Embryonic facial prominence (tissue), 1 donor: Measurements from ENCODE around the gene KATNAL1.
"Not testable (repeated sequence)": the region's sequence is repeated elsewhere in the genome, so short reads cannot be mapped to it uniquely, and the experiment has no call there.

Experiments
- DNase-seq: peaks from one replicate; pipeline ENCODE4 v3.0.0-alpha.2; 2016; ENCODE audit errors: extremely low spot score

Gene KATNAL1

GRCh38 chr13:30212256-30212655, 95.1 kb downstream of the KATNAL1 start:
- DNase-seq: no peak

- DNase-seq: no peak
These were observed 95.6 kb downstream of the KATNAL1 start for GRCh38 chr13:30211745-30212144.

GRCh38 chr13:30204564-30204963, 102.8 kb downstream of the KATNAL1 start:
- no peak for DNase-seq

DNA sequence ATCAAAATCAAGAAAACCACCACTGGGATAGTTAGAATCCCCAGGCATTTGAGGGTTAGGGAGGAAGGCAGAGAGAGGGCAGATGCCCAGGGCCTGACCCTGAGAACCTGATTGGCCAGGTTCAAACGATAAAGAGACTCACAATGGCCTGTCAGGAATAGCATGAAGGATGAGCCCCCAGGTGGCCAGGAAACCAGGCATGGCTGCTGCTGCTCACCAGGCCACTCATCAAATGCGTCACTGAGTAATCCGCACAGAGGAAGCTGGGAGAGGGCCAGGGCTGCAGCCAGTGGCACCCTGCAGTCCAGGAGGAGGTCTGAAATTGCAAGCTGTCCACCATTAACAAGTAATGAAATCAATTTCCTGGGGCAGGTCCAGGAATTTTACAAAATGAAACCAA, 111.3 kb downstream of the KATNAL1 start:
- DNase-seq: no peak

- DNase-seq: no peak
These were observed 112.4 kb downstream of the KATNAL1 start for GRCh38 chr13:30194906-30195305.

GRCh38 chr13:30193279-30194234, 113.8 kb downstream of the KATNAL1 start:
- DNase-seq: no peak

- no peak for DNase-seq
These were observed 114.8 kb downstream of the KATNAL1 start for GRCh38 chr13:30192320-30193093.

DNA sequence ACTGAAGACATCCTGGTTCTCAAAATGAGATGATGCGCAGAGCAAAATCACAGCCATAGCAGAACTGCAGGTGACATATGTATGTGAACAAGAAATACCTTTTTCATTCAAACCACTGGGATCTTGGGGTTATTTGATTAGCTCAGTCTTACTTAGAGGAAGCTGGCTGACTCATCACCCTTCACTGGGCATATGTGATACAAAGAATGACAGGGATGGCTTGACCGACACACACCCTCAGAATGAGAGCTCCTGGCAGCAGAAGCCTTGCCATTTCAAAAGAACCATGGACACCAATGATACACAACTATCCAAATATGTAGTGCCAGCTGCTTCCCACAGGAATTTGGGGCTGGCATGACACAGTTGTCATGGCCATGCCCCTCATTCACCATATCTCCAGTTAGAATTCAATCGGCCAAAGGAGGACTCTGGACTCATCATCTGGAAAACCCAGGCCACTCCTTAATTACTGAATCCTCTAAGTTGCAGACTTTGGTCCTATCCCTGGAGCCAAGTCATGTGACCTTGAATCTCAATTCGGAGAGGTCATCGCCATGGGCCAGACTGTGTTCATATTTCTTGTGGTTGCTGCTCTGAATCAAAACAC, 115.8 kb downstream of the KATNAL1 start:
- no peak for DNase-seq

DNA sequence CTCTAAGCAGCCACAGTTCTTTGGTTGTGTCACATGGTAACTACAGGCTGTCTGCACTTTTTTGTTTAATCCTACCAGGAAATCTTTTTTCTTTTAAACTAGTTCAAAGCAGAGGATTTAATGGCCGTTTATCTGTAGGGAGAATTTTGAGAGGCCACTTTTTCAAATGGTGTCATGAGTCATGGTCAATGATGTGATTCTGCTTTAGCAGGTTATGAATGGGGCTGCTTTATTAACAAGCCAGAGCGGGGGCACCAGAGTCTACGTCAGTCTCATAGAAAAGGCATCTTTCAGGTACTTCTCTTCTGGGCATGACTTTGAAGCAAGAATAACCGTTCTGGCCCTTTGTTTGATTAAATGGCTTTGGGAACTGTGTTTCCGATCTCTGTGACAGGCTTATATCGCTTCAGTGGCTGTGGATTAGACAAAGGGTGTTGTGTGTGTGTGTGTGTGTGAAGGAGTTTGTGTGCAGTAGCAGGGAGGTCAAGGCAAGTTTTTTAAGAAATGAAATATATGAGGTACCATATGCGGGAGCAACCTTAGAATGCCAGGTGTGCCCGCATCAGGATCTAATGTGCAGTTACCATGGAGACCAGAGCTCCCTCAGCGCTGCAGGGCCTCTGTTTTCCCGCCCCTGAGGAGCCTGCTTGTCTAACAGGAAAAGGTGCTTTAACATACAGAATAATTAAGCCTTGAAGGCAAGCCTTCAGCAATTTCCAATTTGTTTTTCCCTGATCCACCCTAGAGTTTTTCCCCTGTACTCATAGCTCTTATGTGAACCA, 120.5 kb downstream of the KATNAL1 start:
- no peak for DNase-seq

DNA sequence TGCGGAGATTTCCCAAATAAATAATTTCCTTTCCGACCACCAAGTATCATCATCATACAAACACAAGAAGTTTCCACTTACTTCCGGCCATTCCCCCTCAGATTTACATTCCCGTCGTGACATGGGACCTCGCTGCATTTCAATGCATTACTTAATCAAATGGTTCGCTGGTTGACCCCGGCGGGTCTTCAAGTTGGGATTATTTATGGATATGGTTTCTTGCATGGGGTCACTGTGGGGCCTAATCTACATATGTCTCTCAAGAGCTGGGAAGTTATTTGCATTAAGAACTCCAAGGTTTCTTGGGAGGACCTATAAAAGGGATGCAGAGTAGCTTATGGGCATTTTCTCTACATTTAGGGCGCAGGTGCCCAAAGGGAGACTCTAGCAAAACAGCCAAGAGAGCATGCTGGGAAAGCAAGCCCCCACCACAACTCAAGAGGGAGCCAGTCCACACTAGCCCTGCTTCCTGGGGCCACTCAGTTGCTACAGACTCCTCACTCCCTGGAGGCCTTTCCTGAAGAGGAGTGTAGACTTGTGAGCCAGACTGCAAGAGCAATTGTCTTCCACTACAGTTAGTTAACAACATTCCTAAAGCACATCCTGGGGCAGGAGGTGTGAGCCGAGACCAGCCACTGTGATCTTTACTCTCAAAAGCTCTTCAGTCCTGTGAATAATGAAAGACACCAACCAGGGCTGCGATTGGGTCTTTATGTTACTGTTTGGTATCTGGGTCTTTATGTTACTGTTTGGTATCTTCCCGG, 125.3 kb downstream of the KATNAL1 start:
- no peak for DNase-seq

DNA sequence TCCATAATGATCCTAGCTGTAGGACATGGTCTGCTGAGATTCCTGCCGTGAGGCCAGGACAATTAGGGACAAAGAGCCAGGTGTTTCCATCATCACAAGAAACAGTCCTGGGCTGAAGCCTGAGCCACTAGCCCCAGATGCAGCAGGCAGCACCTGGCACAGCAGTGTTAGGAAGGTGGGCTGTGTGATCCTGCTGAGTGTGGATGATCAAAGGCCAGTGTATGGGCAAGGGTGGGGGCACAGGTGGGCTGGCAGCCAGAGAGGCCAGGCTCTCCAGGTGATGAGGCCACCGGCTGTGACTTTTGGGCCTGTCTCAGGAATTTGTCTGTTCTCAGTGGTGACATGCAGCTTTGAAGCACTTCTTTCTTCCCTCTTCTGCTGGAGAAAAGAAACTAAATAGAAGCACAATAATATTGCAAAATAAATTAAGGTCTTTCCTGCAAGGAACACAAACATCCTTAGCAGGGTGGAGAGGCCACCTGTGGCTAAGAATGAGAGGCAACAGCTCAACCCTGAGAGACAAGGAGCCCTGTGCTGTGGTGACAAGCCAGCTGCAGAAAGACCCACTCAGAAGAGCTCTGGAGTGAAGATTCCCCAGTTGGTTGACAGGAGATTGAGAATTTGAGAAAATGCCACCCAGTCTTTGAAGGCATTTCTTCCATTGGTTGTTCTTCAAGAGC, 127.6 kb downstream of the KATNAL1 start:
- DNase-seq: no peak

DNA sequence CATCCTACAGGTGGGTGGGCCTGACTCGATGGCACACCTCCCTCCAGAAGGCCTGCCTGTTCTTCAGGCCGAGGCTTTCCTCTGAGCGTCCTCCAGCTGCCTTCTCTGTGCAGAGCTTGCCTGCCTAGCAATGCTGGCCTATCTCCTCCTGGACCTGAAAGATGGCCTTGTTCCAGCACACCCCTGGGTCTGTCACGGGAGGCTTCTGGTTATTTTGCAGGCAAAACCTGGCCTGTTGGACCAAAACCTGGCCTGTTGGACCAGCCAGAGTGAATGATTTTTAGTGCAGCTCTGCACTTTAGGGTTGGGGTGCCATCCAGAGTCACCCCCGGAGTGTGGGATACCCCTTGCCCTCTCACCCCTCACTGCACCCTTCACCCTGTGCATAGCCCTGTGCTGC, 128.4 kb downstream of the KATNAL1 start:
- DNase-seq: no peak

- no peak for DNase-seq
These were observed 132.2 kb downstream of the KATNAL1 start for GRCh38 chr13:30175166-30175565.

- DNase-seq: not testable (repeated sequence)
These were observed 133.1 kb downstream of the KATNAL1 start for GRCh38 chr13:30174250-30174649.

GRCh38 chr13:30173303-30173610, 134.1 kb downstream of the KATNAL1 start:
- DNase-seq: no peak

DNA sequence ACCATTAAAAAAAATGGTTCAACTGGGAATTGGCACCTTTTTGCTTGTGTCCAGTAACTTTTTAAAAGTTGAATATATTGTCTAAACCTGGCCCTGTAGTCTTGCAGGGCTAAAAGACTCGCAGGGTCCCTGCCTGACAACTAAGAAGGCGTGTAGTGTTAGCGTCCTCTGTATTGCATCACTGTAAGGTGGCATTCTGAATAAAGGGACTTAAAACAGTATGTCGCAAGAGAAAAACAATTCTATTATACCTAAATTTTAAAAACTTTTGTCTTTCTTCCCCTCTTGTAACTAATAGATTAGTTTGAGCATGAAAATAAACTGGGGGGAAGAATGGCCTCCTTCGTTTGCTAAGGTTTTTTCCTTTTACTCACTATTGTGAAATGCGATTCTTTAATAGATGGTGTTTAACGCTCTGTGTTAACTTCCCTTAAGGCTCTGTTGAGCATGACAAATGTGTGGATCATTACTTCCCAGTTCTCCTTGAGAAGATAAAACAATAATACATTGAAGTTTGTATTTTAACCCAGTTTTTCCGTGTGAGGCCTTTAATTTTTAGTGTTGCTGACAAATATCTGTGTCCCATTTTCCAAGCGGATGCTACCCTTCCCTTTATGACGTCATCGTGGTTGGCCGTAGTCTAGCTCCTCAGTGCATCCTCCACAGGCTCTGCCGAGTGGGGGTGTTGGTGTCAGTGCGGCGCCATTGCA, 134.6 kb downstream of the KATNAL1 start:
- DNase-seq: no peak

DNA sequence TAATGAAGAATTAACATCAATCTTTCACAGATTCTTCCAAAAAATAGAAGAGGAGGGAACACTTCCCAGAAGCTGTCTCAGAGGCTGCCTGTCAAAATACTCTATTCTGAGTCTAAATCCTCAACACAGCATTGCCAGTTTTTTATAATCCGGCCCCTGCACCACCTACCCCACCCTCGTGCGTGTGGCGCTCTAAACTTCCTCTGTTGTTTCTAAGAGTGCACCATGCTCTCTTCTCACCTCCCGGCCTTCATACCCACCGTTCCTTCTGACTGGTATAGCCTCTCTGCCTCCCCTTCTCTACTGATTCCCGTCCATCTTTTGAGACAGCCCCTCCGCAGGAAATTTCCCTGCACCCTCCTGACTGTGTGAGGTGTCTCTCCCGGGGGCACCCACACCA, 136.8 kb downstream of the KATNAL1 start:
- DNase-seq: no peak

- no peak for DNase-seq
These were observed 137.9 kb downstream of the KATNAL1 start for GRCh38 chr13:30169442-30169841.

GRCh38 chr13:30165796-30166195, 141.6 kb downstream of the KATNAL1 start:
- no peak for DNase-seq

- no peak for DNase-seq
These were observed 142.3 kb downstream of the KATNAL1 start for GRCh38 chr13:30165071-30165470.
